GM20000 (cell line): ENCODE results near the gene ZNF264.
A peak's percentile ranks its signal among the peaks of the same experiment; 100 is the strongest.
"Not testable (repeated sequence)": the region's sequence is repeated elsewhere in the genome, so short reads cannot be mapped to it uniquely, and the experiment has no call there.

Experiments
- DNase-seq: peaks from one replicate; pipeline ENCODE4 v3.0.0; 2012; ENCODE audit warnings: low spot score
- TF ChIP-seq, protein P1 (sequence below): IDR thresholded peaks from 2 replicates; pipeline ENCODE4 v1.5.1; 2012; ENCODE audit warnings: mild to moderate bottlenecking, control low read depth; ENCODE audit errors: extremely low read depth, missing control alignments

The ZNF264 gene

DNA sequence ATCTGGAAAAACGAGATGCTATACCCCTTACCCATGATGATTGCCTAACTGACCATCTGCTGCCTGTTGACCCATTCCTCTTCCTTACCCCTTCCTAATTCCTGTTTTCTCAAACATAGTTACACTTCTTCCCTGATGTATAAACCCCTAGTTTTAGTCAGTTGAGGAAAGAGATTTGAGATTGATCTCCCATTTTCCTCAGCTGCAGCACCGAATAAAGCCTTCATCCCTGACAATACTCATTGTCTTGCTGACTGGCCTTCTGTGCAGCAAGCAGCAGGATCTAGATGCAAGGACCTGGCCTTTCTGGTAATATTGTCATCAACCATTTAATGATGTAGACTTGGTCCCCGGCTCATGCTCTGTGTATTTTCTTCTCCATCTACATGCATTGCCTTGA, 999 bp upstream of the ZNF264 start:
- TF ChIP-seq, protein P1, sequence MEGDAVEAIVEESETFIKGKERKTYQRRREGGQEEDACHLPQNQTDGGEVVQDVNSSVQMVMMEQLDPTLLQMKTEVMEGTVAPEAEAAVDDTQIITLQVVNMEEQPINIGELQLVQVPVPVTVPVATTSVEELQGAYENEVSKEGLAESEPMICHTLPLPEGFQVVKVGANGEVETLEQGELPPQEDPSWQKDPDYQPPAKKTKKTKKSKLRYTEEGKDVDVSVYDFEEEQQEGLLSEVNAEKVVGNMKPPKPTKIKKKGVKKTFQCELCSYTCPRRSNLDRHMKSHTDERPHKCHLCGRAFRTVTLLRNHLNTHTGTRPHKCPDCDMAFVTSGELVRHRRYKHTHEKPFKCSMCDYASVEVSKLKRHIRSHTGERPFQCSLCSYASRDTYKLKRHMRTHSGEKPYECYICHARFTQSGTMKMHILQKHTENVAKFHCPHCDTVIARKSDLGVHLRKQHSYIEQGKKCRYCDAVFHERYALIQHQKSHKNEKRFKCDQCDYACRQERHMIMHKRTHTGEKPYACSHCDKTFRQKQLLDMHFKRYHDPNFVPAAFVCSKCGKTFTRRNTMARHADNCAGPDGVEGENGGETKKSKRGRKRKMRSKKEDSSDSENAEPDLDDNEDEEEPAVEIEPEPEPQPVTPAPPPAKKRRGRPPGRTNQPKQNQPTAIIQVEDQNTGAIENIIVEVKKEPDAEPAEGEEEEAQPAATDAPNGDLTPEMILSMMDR: no peak
- DNase-seq: no peak

- TF ChIP-seq, protein P1: no peak
- peak; percentile 25 for DNase-seq
These were observed 749 bp downstream of the ZNF264 start for GRCh38 chr19:57192077-57192420.

DNA sequence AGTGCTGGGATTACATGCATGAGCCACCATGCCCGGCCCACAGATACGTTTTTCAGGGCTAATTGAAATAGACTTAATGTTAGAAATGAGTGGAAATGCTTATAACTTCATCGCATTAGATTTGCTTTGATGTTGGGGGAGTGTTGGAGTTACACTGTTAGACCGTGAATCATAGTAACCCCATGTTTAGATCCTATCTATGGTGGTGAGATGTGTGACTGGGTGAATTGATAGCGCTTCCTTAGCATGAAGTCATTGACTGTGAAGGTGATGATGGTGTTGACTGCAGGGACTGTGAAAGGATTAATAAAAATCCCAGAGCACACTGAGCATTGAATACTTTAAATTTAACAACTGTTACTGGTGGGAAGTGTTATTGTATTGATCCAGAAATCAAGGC, 1.7 kb downstream of the ZNF264 start:
- TF ChIP-seq, protein P1: no peak
- no peak for DNase-seq

DNA sequence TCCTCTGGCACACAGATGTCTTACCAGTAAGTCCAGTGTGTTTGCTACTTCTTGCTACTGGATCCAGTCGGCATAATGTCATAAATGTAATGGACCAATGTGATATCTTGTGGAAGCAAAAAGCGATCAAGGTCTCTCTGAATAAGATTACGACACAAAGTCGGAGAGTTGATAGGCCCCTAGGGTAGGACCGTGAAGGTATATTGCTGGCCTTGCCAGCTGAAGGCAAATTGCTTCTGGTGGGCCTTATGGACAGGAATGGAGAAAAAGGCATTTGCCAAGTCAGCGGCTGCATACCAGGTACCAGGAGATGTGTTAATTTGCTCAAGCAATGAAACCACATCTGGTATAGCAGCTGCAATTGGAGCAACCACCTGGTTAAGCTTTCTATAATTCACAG, 6.6 kb downstream of the ZNF264 start:
- DNase-seq: not testable (repeated sequence)

DNA sequence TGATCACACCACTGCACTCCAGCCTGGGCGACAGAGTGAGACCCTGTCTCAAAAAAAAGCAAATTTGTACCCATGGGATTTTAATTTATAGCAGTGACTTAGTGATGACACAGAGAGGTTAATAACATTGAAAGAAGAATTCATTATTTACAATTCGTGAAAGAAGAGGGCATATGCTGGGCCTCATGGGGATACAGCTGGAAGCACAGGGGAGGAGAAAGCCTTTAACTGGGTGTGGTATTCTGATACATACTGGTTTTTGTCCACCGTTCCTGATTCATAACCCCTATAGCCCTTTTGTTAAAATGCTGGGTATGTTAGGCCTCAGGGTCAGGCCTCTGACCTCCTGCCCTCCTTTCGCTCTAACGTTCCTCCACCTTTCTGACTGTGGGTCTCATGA, 10.9 kb downstream of the ZNF264 start:
- TF ChIP-seq, protein P1: no peak
- DNase-seq: no peak

GRCh38 chr19:57210381-57210780, 19.1 kb downstream of the ZNF264 start:
- DNase-seq: no peak
- TF ChIP-seq, protein P1: no peak

GRCh38 chr19:57212109-57212508, 20.8 kb downstream of the ZNF264 start:
- DNase-seq: no peak
- TF ChIP-seq, protein P1: no peak

DNA sequence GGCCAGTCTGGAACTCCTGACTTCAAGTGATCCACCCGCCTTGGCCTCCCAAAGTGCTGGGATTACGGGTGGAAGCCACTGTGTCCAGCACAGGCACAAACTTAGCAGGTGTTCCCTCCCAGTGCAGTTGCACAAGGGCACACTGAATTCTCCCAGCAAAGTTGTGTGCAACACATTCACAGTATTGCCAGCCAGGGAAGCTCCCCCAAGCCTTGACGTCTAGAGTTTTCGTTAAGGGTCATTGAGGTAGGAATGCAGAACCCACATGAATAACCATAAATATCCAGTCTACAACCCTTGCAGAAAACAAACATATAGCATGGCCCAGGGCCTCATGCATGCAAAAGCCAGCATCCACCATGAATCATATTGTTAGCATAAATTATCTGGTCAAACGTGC, 36.2 kb downstream of the ZNF264 start:
- DNase-seq: no peak
- TF ChIP-seq, protein P1: no peak
